Stomach (tissue), 4 donors: ENCODE results near the gene FGF12.

ENCODE experiments used
- CTCF ChIP-seq, 7 experiments: fragments of 450-650 bp in 4 of 7; fragments of 200-600 bp in 3 of 7; sonication (generic) in 3 of 7; IDR thresholded peaks; one replicate each; pipeline ENCODE4 v1.5.1; 2016 to 2019; ENCODE audit warnings: antibody characterized with exemption in 7 of 7, control low read depth in 2 of 7, mild to moderate bottlenecking in 1 of 7
- EP300 ChIP-seq: sonication (generic); formaldehyde crosslinking; IDR thresholded peaks from one replicate; pipeline ENCODE4 v1.6.1; 2017; ENCODE audit warnings: antibody characterized with exemption
- POLR2A ChIP-seq, 4 donors: fragments of 450-650 bp; IDR thresholded peaks; one replicate each; pipeline ENCODE4 v1.6.1; 2016; ENCODE audit warnings: antibody characterized with exemption in 4 of 4, control low read depth in 2 of 4, mild to moderate bottlenecking in 1 of 4, moderate library complexity in 1 of 4
- POLR2AphosphoS5 ChIP-seq, 3 donors: sonication (generic); formaldehyde crosslinking; IDR thresholded peaks; one replicate each; pipeline ENCODE4 v1.6.1; 2016; ENCODE audit warnings: antibody characterized with exemption in 3 of 3

GRCh38 chr3:192262001-192262400, 465.3 kb downstream of the FGF12 start:
- TF ChIP-seq CTCF (IDR thresholded peaks at IDR 0.05) (no peak), POLR2A (IDR thresholded peaks at IDR 0.05) (no peak), POLR2AphosphoS5 (IDR thresholded peaks at IDR 0.05) (no peak), EP300 (no peak)
